Spleen (tissue), 7 donors: ENCODE results near the gene OR4K14.

Experiments used
- POLR2AphosphoS5 ChIP-seq, 3 donors: sonication (generic); formaldehyde crosslinking; IDR thresholded peaks; one replicate each; pipeline ENCODE4 v1.5.1; 2017; ENCODE audit warnings: antibody characterized with exemption in 3 of 3
- TF ChIP-seq, protein P1 (sequence below), 11 experiments: fragments of 200-600 bp in 7 of 11; fragments of 450-650 bp in 4 of 11; sonication (generic) in 4 of 11; IDR thresholded peaks in 8 of 11; conservative IDR thresholded peaks in 3 of 11; 1 replicate in 7 of 11; 2 replicates in 4 of 11; pipeline versions ENCODE4 v1.4.0 to v1.8.0; 2016 to 2021; ENCODE audit warnings: antibody characterized with exemption in 11 of 11, inconsistent platforms in 4 of 11, mild to moderate bottlenecking in 1 of 11
- donor health status: DM: no; HTN: no; CAD: no; lungs with moderate emphysema.
- donor health status: DM: no; HTN: no; CAD: no.
- donor health status: DM: no; HTN: no; CAD: no.

- TF ChIP-seq, protein P1, sequence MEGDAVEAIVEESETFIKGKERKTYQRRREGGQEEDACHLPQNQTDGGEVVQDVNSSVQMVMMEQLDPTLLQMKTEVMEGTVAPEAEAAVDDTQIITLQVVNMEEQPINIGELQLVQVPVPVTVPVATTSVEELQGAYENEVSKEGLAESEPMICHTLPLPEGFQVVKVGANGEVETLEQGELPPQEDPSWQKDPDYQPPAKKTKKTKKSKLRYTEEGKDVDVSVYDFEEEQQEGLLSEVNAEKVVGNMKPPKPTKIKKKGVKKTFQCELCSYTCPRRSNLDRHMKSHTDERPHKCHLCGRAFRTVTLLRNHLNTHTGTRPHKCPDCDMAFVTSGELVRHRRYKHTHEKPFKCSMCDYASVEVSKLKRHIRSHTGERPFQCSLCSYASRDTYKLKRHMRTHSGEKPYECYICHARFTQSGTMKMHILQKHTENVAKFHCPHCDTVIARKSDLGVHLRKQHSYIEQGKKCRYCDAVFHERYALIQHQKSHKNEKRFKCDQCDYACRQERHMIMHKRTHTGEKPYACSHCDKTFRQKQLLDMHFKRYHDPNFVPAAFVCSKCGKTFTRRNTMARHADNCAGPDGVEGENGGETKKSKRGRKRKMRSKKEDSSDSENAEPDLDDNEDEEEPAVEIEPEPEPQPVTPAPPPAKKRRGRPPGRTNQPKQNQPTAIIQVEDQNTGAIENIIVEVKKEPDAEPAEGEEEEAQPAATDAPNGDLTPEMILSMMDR (IDR thresholded peaks at IDR 0.05 in 8 of 11, conservative IDR thresholded peaks at IDR 0.05 in 3 of 11) = no peak
- TF ChIP-seq POLR2AphosphoS5 (IDR thresholded peaks at IDR 0.05) = no peak
These were observed 16.8 kb upstream of the OR4K14 start, which contains the start of gene OR4K13 for GRCh38 chr14:20035938-20036337.
